Measurements from ENCODE around the gene USHBP1.

USHBP1 gene, protein sequence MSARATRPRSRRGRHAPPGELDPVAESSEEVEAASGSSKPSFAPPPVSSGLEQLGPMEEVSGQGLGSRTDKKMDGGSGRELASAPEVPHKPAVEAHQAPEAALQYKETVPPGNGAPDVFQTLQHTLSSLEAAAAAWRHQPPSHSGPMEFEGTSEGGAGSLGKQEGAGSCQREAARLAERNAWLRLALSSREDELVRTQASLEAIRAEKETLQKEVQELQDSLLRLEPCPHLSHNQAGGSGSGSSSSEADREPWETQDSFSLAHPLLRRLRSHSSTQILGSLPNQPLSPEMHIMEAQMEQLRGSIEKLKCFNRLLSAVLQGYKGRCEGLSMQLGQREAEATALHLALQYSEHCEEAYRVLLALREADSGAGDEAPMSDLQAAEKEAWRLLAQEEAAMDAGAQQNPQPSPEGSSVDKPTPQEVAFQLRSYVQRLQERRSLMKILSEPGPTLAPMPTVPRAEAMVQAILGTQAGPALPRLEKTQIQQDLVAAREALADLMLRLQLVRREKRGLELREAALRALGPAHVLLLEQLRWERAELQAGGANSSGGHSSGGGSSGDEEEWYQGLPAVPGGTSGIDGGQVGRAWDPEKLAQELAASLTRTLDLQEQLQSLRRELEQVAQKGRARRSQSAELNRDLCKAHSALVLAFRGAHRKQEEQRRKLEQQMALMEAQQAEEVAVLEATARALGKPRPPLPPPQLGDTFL

DNA sequence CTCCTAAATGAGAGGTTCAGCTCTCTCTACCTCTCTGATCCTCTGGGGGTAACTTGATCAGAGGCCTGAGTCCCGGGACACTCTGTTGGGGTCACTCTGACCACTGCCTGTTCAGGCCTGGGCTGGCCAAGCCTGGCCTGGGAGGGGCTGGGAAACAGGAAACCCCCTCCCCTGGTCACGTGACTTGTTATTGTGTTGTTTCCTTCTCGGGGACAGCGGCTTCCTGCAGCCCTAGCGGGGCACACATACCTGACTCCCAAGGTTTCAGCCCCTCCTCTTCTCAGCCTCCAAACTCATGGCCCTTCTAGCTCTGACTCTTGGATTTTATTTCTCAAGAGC, at the start of gene USHBP1:
TSS of gene USHBP1 (minus strand) at position 105 of the 339 bp plus-strand sequence. CDS start 446 bp downstream, outside the sequence.
- Histone ChIP-seq H3K9ac (ENCODE audit: low read depth, low read length) (no peak within 1 kb of the TSS), H3K27ac (ENCODE audit: low read length) (no peak within 1 kb of the TSS)
- ATAC-seq (ENCODE audit: insufficient read depth, low read depth): no peak

DNA sequence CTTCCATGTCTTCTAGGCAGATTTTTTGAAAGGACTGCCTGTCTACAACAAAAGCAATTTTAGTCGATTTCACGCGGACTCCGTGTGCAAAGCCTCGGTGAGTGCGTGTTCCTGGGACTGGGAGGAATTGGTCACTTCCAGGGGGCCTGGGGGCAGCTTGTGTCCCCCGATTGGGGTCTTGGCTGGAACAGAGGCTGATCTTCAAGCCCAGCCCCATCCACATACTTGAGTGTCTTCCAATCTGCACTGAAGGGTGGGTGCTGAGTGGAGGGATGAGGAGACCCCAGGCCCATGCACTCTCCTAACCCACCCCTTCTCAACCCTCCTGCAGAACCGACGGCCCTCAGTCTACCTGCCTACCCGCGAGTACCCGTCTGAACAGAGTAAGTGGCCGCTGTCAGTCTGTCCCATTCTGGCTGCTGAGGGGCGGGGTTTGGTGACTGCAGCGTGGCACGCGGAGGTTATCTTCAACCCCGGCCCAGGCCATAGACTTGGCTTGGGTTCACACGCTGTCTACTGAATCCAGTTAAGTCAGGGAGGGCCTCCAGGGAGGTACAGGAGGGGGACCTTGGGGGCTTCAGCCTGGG, 49.6 kb upstream of the USHBP1 start:
- H3K79me2 ChIP-seq (ENCODE audit: insufficient read depth, low read length): peaks cover 45% of the 10 kb centered on the region
- H3K36me3 ChIP-seq (ENCODE audit: insufficient read depth, low read length): peaks cover 53% of the 10 kb centered on the region
- no peak overlapping the region for H3K27ac ChIP-seq (ENCODE audit: low read length)
- no peak overlapping the region for H3K9ac ChIP-seq (ENCODE audit: low read depth, low read length)
- no peak overlapping the region for H2AFZ ChIP-seq (ENCODE audit: low read depth, low read length)
- ATAC-seq (ENCODE audit: insufficient read depth, low read depth): no peak
- H3K4me3 ChIP-seq (ENCODE audit: low read depth in 1 of 2, low read length in 2 of 2): no peak overlapping the region
- H3K4me1 ChIP-seq (ENCODE audit: insufficient read depth, low read length): peaks cover 26% of the 10 kb centered on the region
- TF ChIP-seq, protein P1, sequence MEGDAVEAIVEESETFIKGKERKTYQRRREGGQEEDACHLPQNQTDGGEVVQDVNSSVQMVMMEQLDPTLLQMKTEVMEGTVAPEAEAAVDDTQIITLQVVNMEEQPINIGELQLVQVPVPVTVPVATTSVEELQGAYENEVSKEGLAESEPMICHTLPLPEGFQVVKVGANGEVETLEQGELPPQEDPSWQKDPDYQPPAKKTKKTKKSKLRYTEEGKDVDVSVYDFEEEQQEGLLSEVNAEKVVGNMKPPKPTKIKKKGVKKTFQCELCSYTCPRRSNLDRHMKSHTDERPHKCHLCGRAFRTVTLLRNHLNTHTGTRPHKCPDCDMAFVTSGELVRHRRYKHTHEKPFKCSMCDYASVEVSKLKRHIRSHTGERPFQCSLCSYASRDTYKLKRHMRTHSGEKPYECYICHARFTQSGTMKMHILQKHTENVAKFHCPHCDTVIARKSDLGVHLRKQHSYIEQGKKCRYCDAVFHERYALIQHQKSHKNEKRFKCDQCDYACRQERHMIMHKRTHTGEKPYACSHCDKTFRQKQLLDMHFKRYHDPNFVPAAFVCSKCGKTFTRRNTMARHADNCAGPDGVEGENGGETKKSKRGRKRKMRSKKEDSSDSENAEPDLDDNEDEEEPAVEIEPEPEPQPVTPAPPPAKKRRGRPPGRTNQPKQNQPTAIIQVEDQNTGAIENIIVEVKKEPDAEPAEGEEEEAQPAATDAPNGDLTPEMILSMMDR (IDR thresholded peaks at IDR 0.05; ENCODE audit: borderline replicate concordance, extremely low read depth, low read length, poor library complexity, severe bottlenecking): no peak
- TF ChIP-seq EZH2 (IDR thresholded peaks at IDR 0.05; ENCODE audit: borderline replicate concordance, low read depth, low read length, severe bottlenecking): no peak
- H4K20me1 ChIP-seq (ENCODE audit: insufficient read depth, low read length): peaks cover 47% of the 10 kb centered on the region
- H3K9me3 ChIP-seq (ENCODE audit: insufficient read depth, low read length, severe bottlenecking): no peaks in the 10 kb centered on the region
- no peak for DNase-seq
- H3K27me3 ChIP-seq (ENCODE audit: insufficient read depth, low read length, poor library complexity): no peaks in the 10 kb centered on the region
- no peak overlapping the region for H3K4me2 ChIP-seq (ENCODE audit: insufficient read depth, low read length)

More for the DNA sequence above, at the start of gene USHBP1:
- no peak within 1 kb of the TSS for H2AFZ ChIP-seq (ENCODE audit: low read depth, low read length)
- DNase-seq: no peak
- TF ChIP-seq, protein P1 (IDR thresholded peaks at IDR 0.05; ENCODE audit: borderline replicate concordance, extremely low read depth, low read length, poor library complexity, severe bottlenecking): no peak
- no peak for TF ChIP-seq EZH2 (IDR thresholded peaks at IDR 0.05; ENCODE audit: borderline replicate concordance, low read depth, low read length, severe bottlenecking)
- no peak within 1 kb of the TSS for H3K4me3 ChIP-seq (ENCODE audit: low read depth in 1 of 2, low read length in 2 of 2)
- no peaks in the 10 kb centered on the region for H4K20me1 ChIP-seq (ENCODE audit: insufficient read depth, low read length)
- peaks cover 2% of the 10 kb centered on the region for H3K9me3 ChIP-seq (ENCODE audit: insufficient read depth, low read length, severe bottlenecking)
- peaks cover 18% of the 10 kb centered on the region for H3K79me2 ChIP-seq (ENCODE audit: insufficient read depth, low read length)
- no peaks in the 10 kb centered on the region for H3K27me3 ChIP-seq (ENCODE audit: insufficient read depth, low read length, poor library complexity)
- H3K4me1 ChIP-seq (ENCODE audit: insufficient read depth, low read length): peaks cover 23% of the 10 kb centered on the region
- H3K4me2 ChIP-seq (ENCODE audit: insufficient read depth, low read length): no peak within 1 kb of the TSS
- H3K36me3 ChIP-seq (ENCODE audit: insufficient read depth, low read length): peaks cover 7% of the 10 kb centered on the region

DNA sequence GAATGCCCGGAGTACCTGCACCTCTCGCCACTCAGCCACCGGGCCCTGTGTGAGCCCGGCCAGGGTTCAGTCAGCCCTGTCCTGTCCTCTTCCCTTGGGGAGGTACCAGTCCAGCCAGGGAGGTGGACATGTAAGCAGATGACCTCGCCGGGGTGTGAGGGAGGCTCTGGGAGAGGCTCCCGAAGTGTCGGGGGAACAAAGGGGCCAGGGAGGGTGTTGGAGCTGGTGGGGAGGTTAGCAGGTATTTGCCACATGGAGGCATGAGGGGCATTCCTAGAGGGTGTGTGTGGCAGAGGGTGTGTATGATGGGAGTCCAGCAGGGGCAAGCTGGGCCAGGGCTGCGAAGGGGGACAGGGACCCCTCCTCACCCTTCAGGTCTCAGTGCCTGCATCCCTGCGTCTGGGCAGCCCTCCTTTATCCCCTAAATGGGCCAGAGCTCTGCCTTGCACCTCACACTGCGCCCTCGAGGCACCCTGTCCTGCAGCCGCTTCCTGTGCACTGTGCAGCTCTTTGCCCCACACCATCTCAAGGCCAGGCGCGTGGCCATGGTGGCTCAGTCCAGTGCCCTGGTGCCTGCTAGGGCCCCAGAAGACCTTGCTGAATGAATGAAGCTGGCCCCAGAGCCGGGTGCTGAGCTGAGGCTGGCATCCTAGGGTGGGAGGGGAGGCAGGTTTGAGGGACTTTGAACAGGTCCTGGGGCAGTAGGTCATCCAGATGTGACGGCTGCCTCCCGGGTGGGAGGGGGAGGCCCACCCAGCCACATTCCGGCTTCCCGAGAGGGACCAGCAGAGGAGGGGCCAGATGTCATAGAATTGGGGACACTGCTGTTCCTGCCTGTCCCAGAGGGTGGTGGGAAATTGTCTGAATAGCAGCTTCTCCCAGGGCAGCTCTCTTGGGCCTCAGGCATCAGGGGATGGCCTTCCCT, 47.9 kb upstream of the USHBP1 start:
- Histone ChIP-seq H3K4me1 (ENCODE audit: insufficient read depth, low read length) (peaks cover 42% of the 10 kb centered on the region), H3K27me3 (ENCODE audit: insufficient read depth, low read length, poor library complexity) (no peaks in the 10 kb centered on the region), H3K4me3 (ENCODE audit: low read depth in 1 of 2, low read length in 2 of 2) (no peak overlapping the region), H4K20me1 (ENCODE audit: insufficient read depth, low read length) (peaks cover 47% of the 10 kb centered on the region), H3K79me2 (ENCODE audit: insufficient read depth, low read length) (peaks cover 54% of the 10 kb centered on the region), H3K9me3 (ENCODE audit: insufficient read depth, low read length, severe bottlenecking) (no peaks in the 10 kb centered on the region), H3K36me3 (ENCODE audit: insufficient read depth, low read length) (peaks cover 49% of the 10 kb centered on the region), H2AFZ (ENCODE audit: low read depth, low read length) (no peak overlapping the region), H3K9ac (ENCODE audit: low read depth, low read length) (no peak overlapping the region), H3K27ac (ENCODE audit: low read length) (no peak overlapping the region), H3K4me2 (ENCODE audit: insufficient read depth, low read length) (no peak overlapping the region)
- ATAC-seq (ENCODE audit: insufficient read depth, low read depth): no peak
- no peak for DNase-seq
- TF ChIP-seq, protein P1 (IDR thresholded peaks at IDR 0.05; ENCODE audit: borderline replicate concordance, extremely low read depth, low read length, poor library complexity, severe bottlenecking): no peak
